WTC11 (cell line): ENCODE data around the gene AP5B1. TPM values are rescaled to one million over a fixed set of nuclear protein-coding genes. Genes with fewer than 3 reads are reported as not detected.

Source experiments
- ATAC-seq: fragments of 200-7000 bp; cut with Tn5 transposase; 2 replicates; pipeline ENCODE4 v1.10.0; 2021; ENCODE audit warnings: mild to moderate bottlenecking, moderate library complexity
- CTCF ChIA-PET: fragments of 300-600 bp; sonication (Branson Sonifier 250); formaldehyde crosslinking; loops from one replicate; lab custom pipeline; 2021; ENCODE audit warnings: antibody characterized with exemption; lab: Charles Lee
- POLR2A ChIA-PET: fragments of 350-600 bp; sonication (Branson Sonifier 250); formaldehyde crosslinking; loops from one replicate; lab custom pipeline; 2021; ENCODE audit warnings: antibody characterized with exemption; lab: Charles Lee
- DNase-seq: peaks from one replicate; pipeline ENCODE4 v3.0.0; 2021; ENCODE audit warnings: low spot score
- H3K27ac Mint-ChIP-seq: 2 replicates; pipeline ENCODE4 v1.8.0; 2021; ENCODE audit warnings: mixed read lengths
- H3K27me3 Mint-ChIP-seq: 2 replicates; pipeline ENCODE4 v1.8.0; 2021; ENCODE audit warnings: low read depth, mild to moderate bottlenecking, moderate library complexity, mixed read lengths
- H3K36me3 Mint-ChIP-seq: 2 replicates; pipeline ENCODE4 v1.8.0; 2021; ENCODE audit warnings: mixed read lengths
- H3K4me1 Mint-ChIP-seq: 2 replicates; pipeline ENCODE4 v1.8.0; 2022; ENCODE audit warnings: mixed read lengths
- H3K4me3 Mint-ChIP-seq: 2 replicates; pipeline ENCODE4 v1.8.0; 2021; ENCODE audit warnings: mild to moderate bottlenecking, moderate library complexity, mixed read lengths
- H3K9me3 Mint-ChIP-seq: 2 replicates; pipeline ENCODE4 v1.8.0; 2021; ENCODE audit warnings: mixed read lengths
- CTCF ChIP-seq: fragments of 200-600 bp; IDR thresholded peaks from 2 replicates; pipeline ENCODE4 v1.8.0; 2022; ENCODE audit warnings: antibody characterized with exemption
- E2F1 ChIP-seq: sonication (generic); formaldehyde crosslinking; IDR thresholded peaks from 2 replicates; pipeline ENCODE4 v1.8.0; 2022; ENCODE audit warnings: mild to moderate bottlenecking, missing genetic modification reagents
- GRHL2 ChIP-seq: fragments of 250-450 bp; sonication (Bioruptor Pico); IDR thresholded peaks from 2 replicates; pipeline ENCODE4 v1.8.0; 2022; ENCODE audit warnings: mild to moderate bottlenecking, moderate library complexity; ENCODE audit not compliant: insufficient replicate concordance, severe bottlenecking
- NFE2L1 ChIP-seq: sonication (generic); formaldehyde crosslinking; IDR thresholded peaks from 2 replicates; pipeline ENCODE4 v1.8.1; 2023; ENCODE audit warnings: missing genetic modification reagents
- PRDM15 ChIP-seq: sonication (generic); formaldehyde crosslinking; IDR thresholded peaks from 2 replicates; pipeline ENCODE4 v1.8.0; 2022; ENCODE audit warnings: missing genetic modification reagents
- TCF7 ChIP-seq: sonication (generic); formaldehyde crosslinking; IDR thresholded peaks from 2 replicates; pipeline ENCODE4 v1.8.0; 2022; ENCODE audit warnings: mild to moderate bottlenecking, low read depth, missing genetic modification reagents, moderate library complexity
- ZBTB21 ChIP-seq: sonication (generic); formaldehyde crosslinking; IDR thresholded peaks from 2 replicates; pipeline ENCODE4 v1.8.1; 2023; ENCODE audit warnings: mild to moderate bottlenecking, missing genetic modification reagents, borderline replicate concordance
- ZNF219 ChIP-seq: sonication (generic); formaldehyde crosslinking; IDR thresholded peaks from 2 replicates; pipeline ENCODE4 v1.8.0; 2023; ENCODE audit warnings: missing genetic modification reagents, mild to moderate bottlenecking, borderline replicate concordance
- ZNF281 ChIP-seq: sonication (generic); formaldehyde crosslinking; IDR thresholded peaks from 2 replicates; pipeline ENCODE4 v1.8.0; 2023; ENCODE audit warnings: mild to moderate bottlenecking, missing genetic modification reagents
- ZNF512 ChIP-seq: sonication (generic); formaldehyde crosslinking; IDR thresholded peaks from 2 replicates; pipeline ENCODE4 v1.8.1; 2022; ENCODE audit warnings: missing genetic modification reagents, borderline replicate concordance
- total RNA-seq: library from RNA; stranded (reverse); gene quantifications from 3 replicates; pipeline ENCODE4 v1.2.3, GENCODE V29; 2021
- TF ChIP-seq, protein P1 (sequence below): sonication (generic); formaldehyde crosslinking; conservative IDR thresholded peaks from 2 replicates; pipeline ENCODE4 v1.8.1; 2023; ENCODE audit warnings: mild to moderate bottlenecking, low read depth, missing genetic modification reagents, moderate library complexity
- TF ChIP-seq, protein P2 (sequence below): sonication (generic); formaldehyde crosslinking; IDR thresholded peaks from 2 replicates; pipeline ENCODE4 v1.8.1; 2022; ENCODE audit warnings: mild to moderate bottlenecking, moderate library complexity, missing genetic modification reagents
- TF ChIP-seq, protein P3 (sequence below): fragments of 250-450 bp; sonication (Bioruptor Pico); IDR thresholded peaks from 2 replicates; pipeline ENCODE4 v2.1.2; 2022; ENCODE audit warnings: mild to moderate bottlenecking, moderate library complexity

The AP5B1 gene
- total RNA-seq, 1 experiment from 2014 or later = 17.2 TPM

DNA sequence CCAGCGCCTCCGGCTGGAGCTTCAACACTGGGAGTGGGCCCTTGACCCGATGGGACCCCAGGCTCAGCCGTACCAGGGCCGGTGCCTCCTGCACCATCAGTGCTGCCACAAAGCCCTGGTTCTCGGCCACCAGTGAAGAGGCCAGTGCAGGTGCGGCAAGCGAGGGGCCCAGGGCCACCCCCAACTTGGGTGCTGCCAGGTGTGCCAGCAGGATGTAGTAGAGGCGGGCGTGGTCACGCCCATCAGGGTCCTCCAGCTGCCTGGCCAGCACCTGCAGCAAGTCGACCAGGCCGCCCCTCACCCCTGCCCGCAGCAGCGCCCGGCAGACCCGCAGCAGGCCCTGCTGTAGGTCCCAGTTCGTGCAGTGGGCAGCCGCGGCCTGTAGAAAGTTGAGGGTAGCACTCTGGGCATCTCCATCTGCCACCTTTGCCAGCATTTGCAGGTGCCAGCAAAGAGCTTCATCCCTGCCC lies 2.3 kb downstream of the AP5B1 start:
- no peaks in the 10 kb centered on the region for H3K36me3 Mint-ChIP-seq
- H3K4me3 Mint-ChIP-seq = no peak overlapping the region
- peaks cover 9% of the 10 kb centered on the region for H3K4me1 Mint-ChIP-seq
- H3K27me3 Mint-ChIP-seq = peaks cover 20% of the 10 kb centered on the region
- H3K9me3 Mint-ChIP-seq = no peaks in the 10 kb centered on the region
- ChIA-PET POLR2A (no interaction called here), CTCF (interaction anchor here (0.9 to 4.3 kb wide), 20 partner anchors 13 to 244 kb away, joined by 3 to 159 read pairs (median 12); partner anchors contain the start of genes KAT5, RELA, RNASEH2C and SNX32)
- DNase-seq (no peak), ATAC-seq (no peak)
- no peak for TF ChIP-seq E2F1 (CRISPR knock-in tag)
- TF ChIP-seq NFE2L1 (CRISPR knock-in tag) = no peak
- no peak for TF ChIP-seq CTCF
- no peak for TF ChIP-seq ZBTB21 (CRISPR knock-in tag)
- TF ChIP-seq, protein P1, sequence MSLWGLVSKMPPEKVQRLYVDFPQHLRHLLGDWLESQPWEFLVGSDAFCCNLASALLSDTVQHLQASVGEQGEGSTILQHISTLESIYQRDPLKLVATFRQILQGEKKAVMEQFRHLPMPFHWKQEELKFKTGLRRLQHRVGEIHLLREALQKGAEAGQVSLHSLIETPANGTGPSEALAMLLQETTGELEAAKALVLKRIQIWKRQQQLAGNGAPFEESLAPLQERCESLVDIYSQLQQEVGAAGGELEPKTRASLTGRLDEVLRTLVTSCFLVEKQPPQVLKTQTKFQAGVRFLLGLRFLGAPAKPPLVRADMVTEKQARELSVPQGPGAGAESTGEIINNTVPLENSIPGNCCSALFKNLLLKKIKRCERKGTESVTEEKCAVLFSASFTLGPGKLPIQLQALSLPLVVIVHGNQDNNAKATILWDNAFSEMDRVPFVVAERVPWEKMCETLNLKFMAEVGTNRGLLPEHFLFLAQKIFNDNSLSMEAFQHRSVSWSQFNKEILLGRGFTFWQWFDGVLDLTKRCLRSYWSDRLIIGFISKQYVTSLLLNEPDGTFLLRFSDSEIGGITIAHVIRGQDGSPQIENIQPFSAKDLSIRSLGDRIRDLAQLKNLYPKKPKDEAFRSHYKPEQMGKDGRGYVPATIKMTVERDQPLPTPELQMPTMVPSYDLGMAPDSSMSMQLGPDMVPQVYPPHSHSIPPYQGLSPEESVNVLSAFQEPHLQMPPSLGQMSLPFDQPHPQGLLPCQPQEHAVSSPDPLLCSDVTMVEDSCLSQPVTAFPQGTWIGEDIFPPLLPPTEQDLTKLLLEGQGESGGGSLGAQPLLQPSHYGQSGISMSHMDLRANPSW (CRISPR knock-in tag) = no peak
- TF ChIP-seq ZNF512 (CRISPR knock-in tag) = no peak
- no peak for TF ChIP-seq PRDM15 (CRISPR knock-in tag)
- no peak for TF ChIP-seq TCF7 (CRISPR knock-in tag)
- no peak overlapping the region for H3K27ac Mint-ChIP-seq

GRCh38 chr11:65777821-65778361 lies 2.9 kb downstream of the AP5B1 start:
- Mint-ChIP-seq H3K4me1 (peaks cover 4% of the 10 kb centered on the region), H3K4me3 (no peak overlapping the region), H3K9me3 (no peaks in the 10 kb centered on the region), H3K36me3 (no peaks in the 10 kb centered on the region), H3K27me3 (peaks cover 14% of the 10 kb centered on the region), H3K27ac (no peak overlapping the region)
- ATAC-seq (no peak), DNase-seq (no peak)
- CTCF ChIA-PET = interaction anchor here (0.9 to 4.3 kb wide), 8 partner anchors 14 to 245 kb away, joined by 3 to 151 read pairs (median 5); partner anchors contain the start of genes KAT5, MUS81, RNASEH2C and TSGA10IP
- POLR2A ChIA-PET = no interaction called here
- TF ChIP-seq ZBTB21 (CRISPR knock-in tag) (no peak), GRHL2 (CRISPR knock-in tag) (no peak), ZNF219 (CRISPR knock-in tag) (no peak), ZNF512 (CRISPR knock-in tag) (no peak), ZNF281 (CRISPR knock-in tag) (no peak)
- TF ChIP-seq, protein P2, sequence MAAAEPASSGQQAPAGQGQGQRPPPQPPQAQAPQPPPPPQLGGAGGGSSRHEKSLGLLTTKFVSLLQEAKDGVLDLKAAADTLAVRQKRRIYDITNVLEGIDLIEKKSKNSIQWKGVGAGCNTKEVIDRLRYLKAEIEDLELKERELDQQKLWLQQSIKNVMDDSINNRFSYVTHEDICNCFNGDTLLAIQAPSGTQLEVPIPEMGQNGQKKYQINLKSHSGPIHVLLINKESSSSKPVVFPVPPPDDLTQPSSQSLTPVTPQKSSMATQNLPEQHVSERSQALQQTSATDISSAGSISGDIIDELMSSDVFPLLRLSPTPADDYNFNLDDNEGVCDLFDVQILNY (CRISPR knock-in tag) = no peak
- TF ChIP-seq, protein P3, sequence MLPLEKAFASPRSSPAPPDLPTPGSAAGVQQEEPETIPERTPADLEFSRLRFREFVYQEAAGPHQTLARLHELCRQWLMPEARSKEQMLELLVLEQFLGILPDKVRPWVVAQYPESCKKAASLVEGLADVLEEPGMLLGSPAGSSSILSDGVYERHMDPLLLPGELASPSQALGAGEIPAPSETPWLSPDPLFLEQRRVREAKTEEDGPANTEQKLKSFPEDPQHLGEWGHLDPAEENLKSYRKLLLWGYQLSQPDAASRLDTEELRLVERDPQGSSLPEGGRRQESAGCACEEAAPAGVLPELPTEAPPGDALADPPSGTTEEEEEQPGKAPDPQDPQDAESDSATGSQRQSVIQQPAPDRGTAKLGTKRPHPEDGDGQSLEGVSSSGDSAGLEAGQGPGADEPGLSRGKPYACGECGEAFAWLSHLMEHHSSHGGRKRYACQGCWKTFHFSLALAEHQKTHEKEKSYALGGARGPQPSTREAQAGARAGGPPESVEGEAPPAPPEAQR = no peak
